OCI-LY3 (cell line): ENCODE results near the gene KRT74.
A peak's percentile ranks its signal among the peaks of the same experiment; 100 is the strongest.

Source experiments
- H2AFZ ChIP-seq: fragments of 200-600, 300-600 bp; shearing (Covaris generic); 2 replicates; pipeline ENCODE4 v1.6.0; 2014; ENCODE audit warnings: antibody characterized with exemption, low read depth, low read length
- H3K27ac ChIP-seq: fragments of 200-600, 300-600 bp; sonication (generic); 2 replicates; pipeline ENCODE4 v1.5.1; 2014; ENCODE audit warnings: mild to moderate bottlenecking, low read length, moderate library complexity, mixed read lengths
- H3K27me3 ChIP-seq: fragments of 200-600, 300-600 bp; sonication (generic); 2 replicates; pipeline ENCODE4 v1.6.1; 2014; ENCODE audit warnings: low read depth, low read length, mixed read lengths
- H3K36me3 ChIP-seq: fragments of 200-600, 300-600 bp; sonication (generic); replicated peaks from 2 replicates; pipeline ENCODE3; 2014; ENCODE audit warnings: low read depth, low read length, mixed read lengths
- H3K4me1 ChIP-seq: fragments of 300-600, 200-600 bp; sonication (generic); 2 replicates; pipeline ENCODE4 v1.6.1; 2014; ENCODE audit warnings: low read length, mixed read lengths
- H3K4me2 ChIP-seq: fragments of 200-600, 300-600 bp; sonication (generic); 2 replicates; pipeline ENCODE4 v1.6.1; 2014; ENCODE audit warnings: low read length, mixed read lengths
- H3K4me3 ChIP-seq: fragments of 300-600, 200-600 bp; sonication (generic); 2 replicates; pipeline ENCODE4 v1.5.1; 2014; ENCODE audit warnings: antibody characterized with exemption, mild to moderate bottlenecking, low read length, moderate library complexity
- H3K79me2 ChIP-seq: fragments of 300-600, 200-600 bp; shearing (Covaris generic); 2 replicates; pipeline ENCODE4 v1.6.1; 2014; ENCODE audit warnings: mild to moderate bottlenecking, low read length, mixed read lengths
- H3K9ac ChIP-seq: fragments of 300-600, 200-600 bp; shearing (Covaris generic); 2 replicates; pipeline ENCODE4 v1.6.0; 2014; ENCODE audit warnings: mild to moderate bottlenecking, low read length, moderate library complexity
- H3K9me3 ChIP-seq: fragments of 200-600, 300-600 bp; shearing (Covaris generic); 2 replicates; pipeline ENCODE4 v1.6.1; 2014; ENCODE audit warnings: low read length, mixed read lengths; ENCODE audit not compliant: insufficient read depth
- H4K20me1 ChIP-seq: fragments of 200-600, 300-600 bp; sonication (generic); 2 replicates; pipeline ENCODE4 v1.6.1; 2016; ENCODE audit warnings: low read length, mixed read lengths; ENCODE audit not compliant: insufficient read depth
- CTCF ChIP-seq: fragments of 200-600, 300-600 bp; sonication (generic); IDR thresholded peaks from 2 replicates; pipeline ENCODE4 v1.5.1; 2014; ENCODE audit warnings: antibody characterized with exemption, low read length, low read depth
- EZH2phosphoT487 ChIP-seq: fragments of 200-600 bp; shearing (Covaris generic); IDR thresholded peaks from 2 replicates; pipeline ENCODE4 v1.6.1; 2018; ENCODE audit warnings: antibody characterized with exemption, mixed run types, low read depth

The KRT74 gene

GRCh38 chr12:52585066-52585465, 11.4 kb upstream of the KRT74 start:
- Histone ChIP-seq H3K36me3 (no peaks in the 10 kb centered on the region), H3K79me2 (no peaks in the 10 kb centered on the region), H4K20me1 (no peaks in the 10 kb centered on the region), H3K27ac (no peak overlapping the region), H3K27me3 (peaks cover 17% of the 10 kb centered on the region; the same call in 1 of the 2 replicates), H3K9me3 (no peaks in the 10 kb centered on the region), H2AFZ (no peak overlapping the region), H3K4me2 (no peak overlapping the region), H3K4me1 (no peaks in the 10 kb centered on the region), H3K4me3 (no peak overlapping the region), H3K9ac (no peak overlapping the region)
- TF ChIP-seq CTCF: no peak
- TF ChIP-seq EZH2phosphoT487: no peak

- H3K9me3 ChIP-seq: no peaks in the 10 kb centered on the region
- no peaks in the 10 kb centered on the region for H3K79me2 ChIP-seq
- no peak overlapping the region for H3K27ac ChIP-seq
- H3K27me3 ChIP-seq: peaks cover 15% of the 10 kb centered on the region
- H2AFZ ChIP-seq: no peak overlapping the region
- no peak overlapping the region for H3K9ac ChIP-seq
- H3K4me1 ChIP-seq: no peaks in the 10 kb centered on the region
- H3K4me2 ChIP-seq: no peak overlapping the region
- no peaks in the 10 kb centered on the region for H3K36me3 ChIP-seq
- H3K4me3 ChIP-seq: no peak overlapping the region
- no peak for TF ChIP-seq EZH2phosphoT487
- TF ChIP-seq CTCF: no peak
- no peaks in the 10 kb centered on the region for H4K20me1 ChIP-seq
Observed at GRCh38 chr12:52584156-52584682, 10.6 kb upstream of the KRT74 start.

GRCh38 chr12:52582971-52583456, 9.4 kb upstream of the KRT74 start:
- no peaks in the 10 kb centered on the region for H3K4me1 ChIP-seq
- no peak overlapping the region; the same call in 1 of the 2 replicates for H3K4me2 ChIP-seq
- no peak overlapping the region for H2AFZ ChIP-seq
- H3K79me2 ChIP-seq: no peaks in the 10 kb centered on the region
- TF ChIP-seq CTCF (peak; percentile 71), EZH2phosphoT487 (no peak)
- no peaks in the 10 kb centered on the region for H3K9me3 ChIP-seq
- H3K27me3 ChIP-seq: peaks cover 25% of the 10 kb centered on the region
- H4K20me1 ChIP-seq: no peaks in the 10 kb centered on the region
- no peaks in the 10 kb centered on the region for H3K36me3 ChIP-seq
- no peak overlapping the region for H3K4me3 ChIP-seq
- no peak overlapping the region for H3K9ac ChIP-seq
- no peak overlapping the region for H3K27ac ChIP-seq

GRCh38 chr12:52582486-52582885, 8.8 kb upstream of the KRT74 start:
- Histone ChIP-seq H3K4me3 (no peak overlapping the region), H3K9me3 (no peaks in the 10 kb centered on the region), H4K20me1 (no peaks in the 10 kb centered on the region), H3K27ac (no peak overlapping the region), H3K4me2 (no peak overlapping the region), H3K4me1 (no peaks in the 10 kb centered on the region), H3K79me2 (no peaks in the 10 kb centered on the region), H2AFZ (no peak overlapping the region), H3K36me3 (no peaks in the 10 kb centered on the region), H3K27me3 (peaks cover 25% of the 10 kb centered on the region), H3K9ac (no peak overlapping the region)
- TF ChIP-seq CTCF (no peak), EZH2phosphoT487 (no peak)
